ENCODE results near the gene SLFN11.
A peak's percentile ranks its signal among the peaks of the same experiment; 100 is the strongest.
"Not testable (repeated sequence)": the region's sequence is repeated elsewhere in the genome, so short reads cannot be mapped to it uniquely, and the experiment has no call there.

The SLFN11 gene

GRCh38 chr17:35352284-35352683 lies 21.1 kb downstream of the SLFN11 start:
- DNase-seq (ENCODE audit: low read depth), result no peak

GRCh38 chr17:35350493-35350892 lies 22.9 kb downstream of the SLFN11 start:
- no peak for DNase-seq (ENCODE audit: low read depth)

- DNase-seq (ENCODE audit: low read depth), result peak; percentile 22
Measured at GRCh38 chr17:35345926-35346771, 27.3 kb downstream of the SLFN11 start.

- DNase-seq (ENCODE audit: low read depth), result no peak
Measured at GRCh38 chr17:35345445-35345925, 27.9 kb downstream of the SLFN11 start.

GRCh38 chr17:35344262-35344661 lies 29.2 kb downstream of the SLFN11 start:
- no peak for DNase-seq (ENCODE audit: low read depth)

GRCh38 chr17:35342276-35342675 lies 31.1 kb downstream of the SLFN11 start:
- DNase-seq (ENCODE audit: low read depth), result no peak

- no peak for DNase-seq (ENCODE audit: low read depth)
Measured at GRCh38 chr17:35341411-35341992, 31.9 kb downstream of the SLFN11 start.

- no peak for DNase-seq (ENCODE audit: low read depth)
Measured at GRCh38 chr17:35338230-35338629, 35.2 kb downstream of the SLFN11 start.

GRCh38 chr17:35337364-35337763 lies 36.1 kb downstream of the SLFN11 start:
- no peak for DNase-seq (ENCODE audit: low read depth)

- DNase-seq (ENCODE audit: low read depth), result not testable (repeated sequence)
Measured at GRCh38 chr17:35333578-35333977, 39.8 kb downstream of the SLFN11 start.

- DNase-seq (ENCODE audit: low read depth), result no peak
Measured at GRCh38 chr17:35322749-35323148, 50.7 kb downstream of the SLFN11 start.

GRCh38 chr17:35315971-35316370 lies 57.5 kb downstream of the SLFN11 start:
- DNase-seq (ENCODE audit: low read depth), result no peak

GRCh38 chr17:35315283-35315682 lies 58.1 kb downstream of the SLFN11 start:
- peak; percentile 82 for DNase-seq (ENCODE audit: low read depth)

- DNase-seq (ENCODE audit: low read depth), result no peak
Measured at GRCh38 chr17:35314415-35315216, 58.8 kb downstream of the SLFN11 start.

- no peak for DNase-seq (ENCODE audit: low read depth)
Measured at GRCh38 chr17:35313875-35314409, 59.5 kb downstream of the SLFN11 start.

- DNase-seq (ENCODE audit: low read depth), result no peak
Measured at GRCh38 chr17:35312790-35313711, 60.4 kb downstream of the SLFN11 start.

- no peak for DNase-seq (ENCODE audit: low read depth)
Measured at GRCh38 chr17:35312346-35312745, 61.1 kb downstream of the SLFN11 start.

GRCh38 chr17:35309345-35309744 lies 64.1 kb downstream of the SLFN11 start:
- DNase-seq (ENCODE audit: low read depth), result not testable (repeated sequence)
